Karpas-422 (cell line): Measurements from ENCODE around the gene HMBS. TPM values are rescaled to one million over a fixed set of nuclear protein-coding genes. Genes with fewer than 3 reads are reported as not detected.
"Not testable (repeated sequence)": the region's sequence is repeated elsewhere in the genome, so short reads cannot be mapped to it uniquely, and the experiment has no call there.

Experiments used
- DNase-seq: peaks from one replicate; pipeline ENCODE4 v3.0.0-alpha.2; 2015
- H2AFZ ChIP-seq: fragments of 200-600 bp; sonication (generic); 2 replicates; pipeline ENCODE4 v1.6.1; 2014; ENCODE audit warnings: antibody characterized with exemption, low read length, mixed read lengths
- H3K27ac ChIP-seq: fragments of 200-600 bp; sonication (generic); 2 replicates; pipeline ENCODE4 v1.5.1; 2014; ENCODE audit warnings: mild to moderate bottlenecking, low read length, moderate library complexity
- H3K27me3 ChIP-seq: fragments of 200-600 bp; sonication (generic); 2 replicates; pipeline ENCODE4 v1.6.1; 2014; ENCODE audit warnings: low read length, mixed read lengths
- H3K36me3 ChIP-seq: fragments of 200-600 bp; sonication (generic); 2 replicates; pipeline ENCODE4 v1.6.1; 2014; ENCODE audit warnings: low read length, mixed read lengths; ENCODE audit not compliant: insufficient read depth
- H3K4me1 ChIP-seq: fragments of 200-600 bp; sonication (generic); 2 replicates; pipeline ENCODE4 v1.6.1; 2014; ENCODE audit warnings: mild to moderate bottlenecking, low read length, mixed read lengths
- H3K4me2 ChIP-seq: fragments of 200-600 bp; sonication (generic); 2 replicates; pipeline ENCODE4 v1.6.1; 2014; ENCODE audit warnings: low read length, low read depth, mild to moderate bottlenecking; ENCODE audit not compliant: poor library complexity, severe bottlenecking
- H3K4me3 ChIP-seq: fragments of 200-600 bp; sonication (generic); 2 replicates; pipeline ENCODE4 v1.5.1; 2014; ENCODE audit warnings: mild to moderate bottlenecking, antibody characterized with exemption, low read length, mixed read lengths
- H3K79me2 ChIP-seq: fragments of 200-600 bp; sonication (generic); 2 replicates; pipeline ENCODE4 v1.6.1; 2014; ENCODE audit warnings: mild to moderate bottlenecking, low read length, mixed read lengths
- H3K9ac ChIP-seq: fragments of 200-600 bp; sonication (generic); 2 replicates; pipeline ENCODE4 v1.6.0; 2014; ENCODE audit warnings: low read length
- H3K9me2 ChIP-seq: fragments of 200-600 bp; sonication (generic), shearing (Covaris generic); replicated peaks from 2 replicates; pipeline ENCODE4 v1.6.0; 2014; ENCODE audit warnings: mild to moderate bottlenecking, low read length, moderate library complexity; ENCODE audit not compliant: insufficient read depth
- H3K9me3 ChIP-seq: fragments of 300-700, 200-600 bp; sonication (generic); 2 replicates; pipeline ENCODE4 v1.6.1; 2014; ENCODE audit warnings: low read length, mixed read lengths
- H4K20me1 ChIP-seq: fragments of 200-600 bp; sonication (generic); 2 replicates; pipeline ENCODE4 v1.6.1; 2014; ENCODE audit warnings: mild to moderate bottlenecking, antibody characterized with exemption, low read length, low read depth; ENCODE audit not compliant: insufficient read depth
- total RNA-seq: library from RNA; depleted of rRNA; stranded (reverse); fragments of >200 nt; shearing (Covaris generic); gene quantifications from 2 replicates; pipeline ENCODE4 v1.2.3, GENCODE V29; 2014; ENCODE audit warnings: low replicate concordance; rRNA removed

The HMBS gene
- 7.5 and 12.7 TPM in 2 replicates for total RNA-seq

DNA sequence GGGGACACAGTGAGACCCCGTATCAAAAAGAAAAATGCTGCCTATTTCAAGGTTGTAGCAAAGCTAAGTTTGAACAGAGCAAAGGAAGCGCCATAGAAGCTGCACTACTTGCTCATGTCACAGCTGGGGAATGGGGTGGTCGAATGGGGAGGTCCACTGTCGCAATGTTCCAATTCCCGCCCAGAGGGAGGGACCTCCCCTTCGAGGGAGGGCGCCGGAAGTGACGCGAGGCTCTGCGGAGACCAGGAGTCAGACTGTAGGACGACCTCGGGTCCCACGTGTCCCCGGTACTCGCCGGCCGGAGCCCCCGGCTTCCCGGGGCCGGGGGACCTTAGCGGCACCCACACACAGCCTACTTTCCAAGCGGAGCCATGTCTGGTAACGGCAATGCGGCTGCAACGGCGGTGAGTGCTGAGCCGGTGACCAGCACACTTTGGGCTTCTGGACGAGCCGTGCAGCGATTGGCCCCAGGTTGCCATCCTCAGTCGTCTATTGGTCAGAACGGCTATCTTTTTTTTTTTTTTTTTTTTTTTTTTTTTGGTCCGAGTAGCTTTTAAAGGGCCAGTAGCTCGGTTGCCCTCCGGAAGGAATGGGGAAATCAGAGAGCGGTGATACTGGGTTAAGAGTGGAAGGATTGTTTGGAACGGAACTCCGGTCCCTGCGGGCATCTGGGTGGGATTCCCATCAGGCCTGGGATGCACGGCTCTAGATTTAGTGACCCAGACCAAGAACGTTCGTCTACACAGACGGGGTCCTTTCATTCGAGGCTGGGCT lies at the start of gene HMBS:
Gene HMBS (plus strand): TSS at position 219 of the 774 bp plus-strand sequence. CDS start 153 bp downstream, at position 372.
- H3K27ac ChIP-seq, result peak within 1 kb of the TSS; percentile 53; the same call in 1 of the 2 replicates
- H3K4me2 ChIP-seq, result peak within 1 kb of the TSS; percentile 85
- DNase-seq, result peak; percentile 95
- peaks cover 10% of the 10 kb centered on the region for H3K4me1 ChIP-seq
- H3K4me3 ChIP-seq, result peak within 1 kb of the TSS; percentile 82
- H3K36me3 ChIP-seq, result no peaks in the 10 kb centered on the region
- H3K79me2 ChIP-seq, result peaks cover 14% of the 10 kb centered on the region
- H3K27me3 ChIP-seq, result no peaks in the 10 kb centered on the region
- H2AFZ ChIP-seq, result no peak within 1 kb of the TSS
- no peaks in the 10 kb centered on the region for H3K9me2 ChIP-seq
- H3K9me3 ChIP-seq, result no peaks in the 10 kb centered on the region
- peak within 1 kb of the TSS; percentile 84 for H3K9ac ChIP-seq
- no peaks in the 10 kb centered on the region for H4K20me1 ChIP-seq

DNA sequence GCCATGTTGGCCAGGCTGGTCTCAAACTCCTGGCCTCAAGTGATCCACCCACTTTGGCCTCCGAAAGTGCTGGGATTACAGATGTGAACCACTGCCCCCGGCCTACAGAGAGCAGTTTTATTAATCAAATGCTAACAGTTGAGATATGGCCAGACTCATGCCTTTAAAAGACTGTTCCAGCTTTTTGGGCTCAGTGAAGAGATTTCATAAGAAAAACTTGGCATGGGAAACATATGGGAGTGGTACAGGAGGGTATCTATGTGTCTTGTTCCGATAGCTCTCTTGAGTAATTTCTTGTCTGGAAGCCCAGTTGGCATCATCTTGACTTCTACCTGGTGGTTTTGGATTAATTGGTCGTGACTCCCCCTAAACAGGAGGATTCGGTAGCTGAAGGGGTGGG lies 45.8 kb upstream of the HMBS start:
- Histone ChIP-seq H3K9ac (no peak overlapping the region), H3K9me2 (no peaks in the 10 kb centered on the region), H4K20me1 (no peaks in the 10 kb centered on the region), H3K9me3 (no peaks in the 10 kb centered on the region), H3K79me2 (no peaks in the 10 kb centered on the region), H3K4me2 (no peak overlapping the region), H3K27ac (no peak overlapping the region), H3K4me3 (no peak overlapping the region), H3K4me1 (peaks cover 12% of the 10 kb centered on the region), H3K27me3 (no peaks in the 10 kb centered on the region), H3K36me3 (no peaks in the 10 kb centered on the region), H2AFZ (no peak overlapping the region)
- no peak for DNase-seq

DNA sequence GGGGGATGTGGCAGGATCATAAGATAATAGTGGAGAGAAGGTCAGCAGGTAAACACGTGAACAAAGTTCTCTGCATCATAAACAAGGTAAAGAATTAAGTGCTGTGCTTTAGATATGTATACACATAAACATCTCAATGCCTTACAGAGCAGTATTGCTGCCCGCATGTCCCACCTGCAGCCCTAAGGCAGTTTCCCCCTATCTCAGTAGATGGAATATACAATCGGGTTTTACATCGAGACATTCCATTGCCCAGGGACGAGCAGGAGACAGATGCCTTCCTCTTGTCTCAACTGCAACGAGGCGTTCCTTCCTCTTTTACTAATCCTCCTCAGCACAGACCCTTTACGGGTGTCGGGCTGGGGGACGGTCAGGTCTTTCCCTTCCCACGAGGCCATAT lies 45.2 kb upstream of the HMBS start:
- H4K20me1 ChIP-seq, DNase-seq, H3K79me2 ChIP-seq, H3K36me3 ChIP-seq, H3K9me2 ChIP-seq, H3K4me3 ChIP-seq, H2AFZ ChIP-seq, H3K9me3 ChIP-seq, H3K27me3 ChIP-seq: not testable (repeated sequence)
- H3K27ac ChIP-seq, result peak overlapping the region; percentile 62; the same call in 1 of the 2 replicates
- peaks cover 12% of the 10 kb centered on the region for H3K4me1 ChIP-seq
- H3K9ac ChIP-seq, result peak overlapping the region; percentile 41; the same call in 1 of the 2 replicates
- peak overlapping the region; percentile 2 for H3K4me2 ChIP-seq

DNA sequence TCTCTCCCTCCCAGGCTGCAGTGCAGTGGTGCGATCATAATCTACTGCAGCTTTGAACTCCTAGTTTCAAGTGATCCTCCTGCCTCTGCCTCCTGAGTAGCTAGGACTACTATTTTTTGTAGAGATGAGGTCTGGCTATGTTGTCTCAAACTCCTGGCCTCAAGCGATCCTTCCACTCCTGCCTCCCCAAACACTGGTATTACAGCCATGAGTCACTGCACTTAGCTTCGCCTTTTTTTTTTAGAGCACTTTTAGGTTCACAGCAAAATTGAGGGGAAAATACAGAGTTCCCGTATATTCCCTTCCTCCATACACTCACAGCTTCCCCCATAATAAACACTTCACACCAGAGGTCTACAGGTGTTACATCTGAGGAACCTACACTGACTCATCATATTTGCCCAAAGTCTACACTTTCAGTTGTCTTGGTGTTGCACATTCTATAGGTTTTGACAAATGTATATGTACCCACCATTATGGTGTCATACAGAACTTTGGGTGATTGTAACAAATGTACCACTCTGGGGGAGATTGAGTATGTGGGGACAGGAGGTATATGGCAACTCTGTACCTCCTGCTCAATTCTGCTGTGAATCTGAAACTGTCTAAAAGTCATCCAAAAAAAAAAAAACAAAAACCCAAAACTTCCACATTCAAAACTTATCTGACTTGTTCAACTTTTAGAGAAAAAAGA lies 42.7 kb upstream of the HMBS start:
- H4K20me1 ChIP-seq, result no peaks in the 10 kb centered on the region
- H3K9ac ChIP-seq, result no peak overlapping the region
- H3K27me3 ChIP-seq, result no peaks in the 10 kb centered on the region
- H3K79me2 ChIP-seq, result no peaks in the 10 kb centered on the region
- DNase-seq, result no peak
- peaks cover 12% of the 10 kb centered on the region for H3K4me1 ChIP-seq
- H2AFZ ChIP-seq, result no peak overlapping the region
- H3K9me3 ChIP-seq, result no peaks in the 10 kb centered on the region
- no peak overlapping the region for H3K4me3 ChIP-seq
- no peaks in the 10 kb centered on the region for H3K9me2 ChIP-seq
- H3K27ac ChIP-seq, result no peak overlapping the region
- no peaks in the 10 kb centered on the region for H3K36me3 ChIP-seq
- H3K4me2 ChIP-seq, result no peak overlapping the region

GRCh38 chr11:119042927-119043326 lies 41.8 kb upstream of the HMBS start:
- no peak for DNase-seq
- H3K36me3 ChIP-seq, result no peaks in the 10 kb centered on the region
- H3K4me2 ChIP-seq, result no peak overlapping the region
- no peak overlapping the region for H2AFZ ChIP-seq
- no peaks in the 10 kb centered on the region for H4K20me1 ChIP-seq
- no peaks in the 10 kb centered on the region for H3K9me2 ChIP-seq
- H3K4me3 ChIP-seq, result no peak overlapping the region
- H3K9me3 ChIP-seq, result no peaks in the 10 kb centered on the region
- H3K27ac ChIP-seq, result no peak overlapping the region
- H3K9ac ChIP-seq, result no peak overlapping the region
- H3K4me1 ChIP-seq, result peaks cover 12% of the 10 kb centered on the region
- no peaks in the 10 kb centered on the region for H3K79me2 ChIP-seq
- no peaks in the 10 kb centered on the region for H3K27me3 ChIP-seq

DNA sequence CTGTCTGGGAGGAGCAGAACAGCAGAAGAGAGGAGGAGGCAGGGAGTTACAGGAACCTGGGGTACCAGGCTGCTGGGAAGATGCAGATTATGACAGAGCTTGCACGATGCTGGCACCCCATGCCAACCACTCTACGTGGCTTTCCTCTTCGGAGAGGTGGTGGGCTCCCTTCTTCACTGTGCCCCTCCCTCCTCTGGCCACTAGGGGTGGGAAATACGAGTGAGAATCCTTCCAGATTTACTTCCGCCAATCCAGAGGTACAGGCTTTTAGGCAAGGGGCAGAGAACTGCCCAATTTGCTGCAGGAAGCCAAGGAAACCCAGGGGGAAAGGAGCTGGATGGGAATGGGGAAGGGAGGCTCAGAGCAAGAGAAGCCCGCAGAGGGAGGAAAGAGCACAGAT lies 40.0 kb upstream of the HMBS start:
- Histone ChIP-seq H3K4me3 (no peak overlapping the region), H3K27ac (no peak overlapping the region), H4K20me1 (no peaks in the 10 kb centered on the region), H3K27me3 (no peaks in the 10 kb centered on the region), H3K9me3 (no peaks in the 10 kb centered on the region), H3K4me1 (peaks cover 8% of the 10 kb centered on the region), H3K9me2 (no peaks in the 10 kb centered on the region), H3K4me2 (no peak overlapping the region), H3K9ac (no peak overlapping the region), H3K79me2 (no peaks in the 10 kb centered on the region), H3K36me3 (no peaks in the 10 kb centered on the region), H2AFZ (no peak overlapping the region)
- DNase-seq, result no peak

GRCh38 chr11:119046489-119046888 lies 38.2 kb upstream of the HMBS start:
- H2AFZ ChIP-seq, result no peak overlapping the region
- H3K4me2 ChIP-seq, result no peak overlapping the region
- H3K27ac ChIP-seq, result no peak overlapping the region
- H3K4me3 ChIP-seq, result no peak overlapping the region
- H3K9ac ChIP-seq, result no peak overlapping the region
- no peaks in the 10 kb centered on the region for H4K20me1 ChIP-seq
- H3K36me3 ChIP-seq, result no peaks in the 10 kb centered on the region
- no peaks in the 10 kb centered on the region for H3K4me1 ChIP-seq
- no peak for DNase-seq
- H3K9me2 ChIP-seq, result no peaks in the 10 kb centered on the region
- H3K9me3 ChIP-seq, result no peaks in the 10 kb centered on the region
- H3K79me2 ChIP-seq, result no peaks in the 10 kb centered on the region
- no peaks in the 10 kb centered on the region for H3K27me3 ChIP-seq

GRCh38 chr11:119047205-119047604 lies 37.5 kb upstream of the HMBS start:
- H3K27ac ChIP-seq, result no peak overlapping the region
- no peaks in the 10 kb centered on the region for H3K36me3 ChIP-seq
- H4K20me1 ChIP-seq, result no peaks in the 10 kb centered on the region
- H3K9me3 ChIP-seq, result no peaks in the 10 kb centered on the region
- H3K79me2 ChIP-seq, result no peaks in the 10 kb centered on the region
- H3K4me1 ChIP-seq, result no peaks in the 10 kb centered on the region
- H2AFZ ChIP-seq, result no peak overlapping the region
- no peak for DNase-seq
- H3K4me2 ChIP-seq, result no peak overlapping the region
- H3K9me2 ChIP-seq, result no peaks in the 10 kb centered on the region
- H3K9ac ChIP-seq, result no peak overlapping the region
- no peak overlapping the region for H3K4me3 ChIP-seq
- no peaks in the 10 kb centered on the region for H3K27me3 ChIP-seq
